A549 (cell line): ENCODE measurements around the gene GPC1. TPM values are rescaled to one million over a fixed set of nuclear protein-coding genes. Genes with fewer than 3 reads are reported as not detected.

Experiments used
- ATAC-seq, 2 experiments: fragments of 200-7000 bp in 1 of 2; fragments of >200 bp in 1 of 2; cut with Nextera tagmentation in 1 of 2; cut with Tn5 transposase in 1 of 2; 3 replicates each; pipeline versions ENCODE4 v1.8.0 to v1.9.1; 2018 to 2020; ENCODE audit warnings: mild to moderate bottlenecking in 1 of 2, moderate library complexity in 1 of 2
- CTCF ChIA-PET: fragments of 300-600 bp; sonication (Branson Sonifier 250); formaldehyde crosslinking; extraction: SDS; loops from one replicate; lab custom pipeline; 2021; ENCODE audit warnings: antibody characterized with exemption, inconsistent platforms; lab: Yijun Ruan, JAX
- POLR2A ChIA-PET: fragments of 350-600 bp; formaldehyde crosslinking; extraction: SDS; loops from one replicate; lab custom pipeline; 2021; ENCODE audit warnings: antibody characterized with exemption, inconsistent platforms; lab: Yijun Ruan, JAX
- DNase-seq, 2 experiments: peaks; one replicate each; pipeline versions ENCODE4 v3.0.0 to v3.0.0-alpha.2; 2011 to 2016; ENCODE audit warnings: low read depth in 1 of 2, low spot score in 1 of 2
- FAIRE-seq: peaks from 2 replicates; lab custom pipeline; 2011; peaks lifted over from hg19 to GRCh38; lab: Jason Lieb, UNC
- H3K27ac ChIP-seq, 2 experiments: fragments of >200 bp; sonication (Bioruptor Twin); formaldehyde crosslinking; 3 replicates each; pipeline ENCODE4 v1.5.1; 2016 to 2017
- H3K4me1 ChIP-seq: fragments of >200 bp; sonication (Bioruptor Twin); formaldehyde crosslinking; 3 replicates; pipeline ENCODE4 v1.6.1; 2016
- H3K4me2 ChIP-seq: fragments of >200 bp; sonication (Bioruptor Twin); formaldehyde crosslinking; 3 replicates; pipeline ENCODE4 v1.6.1; 2016
- H3K4me3 ChIP-seq: fragments of >200 bp; sonication (Bioruptor Twin); formaldehyde crosslinking; 3 replicates; pipeline ENCODE4 v1.5.1; 2016
- H3K9me3 ChIP-seq: fragments of >200 bp; sonication (Bioruptor Twin); formaldehyde crosslinking; 3 replicates; pipeline ENCODE4 v1.6.1; 2016
- CBX2 ChIP-seq: fragments of 200-600 bp; sonication (generic); IDR thresholded peaks from 2 replicates; pipeline ENCODE4 v1.6.1; 2016; ENCODE audit warnings: low read depth, mild to moderate bottlenecking, borderline replicate concordance
- CEBPB ChIP-seq, 2 experiments: fragments of >200 bp in 1 of 2; sonication (Bioruptor Twin) in 1 of 2; formaldehyde crosslinking in 1 of 2; IDR thresholded peaks; 2 replicates each; pipeline ENCODE4 v1.6.1; 2012 to 2016
- CHD2 ChIP-seq: fragments of 150-350 bp; IDR thresholded peaks from 2 replicates; pipeline ENCODE4 v1.6.1; 2014; ENCODE audit warnings: low read length; ENCODE audit not compliant: partially characterized antibody
- EHMT2 ChIP-seq: fragments of 200-600 bp; sonication (generic); IDR thresholded peaks from 2 replicates; pipeline ENCODE4 v1.6.1; 2016; ENCODE audit warnings: antibody characterized with exemption, low read depth, mild to moderate bottlenecking, moderate library complexity
- ESRRA ChIP-seq: fragments of 150-350 bp; IDR thresholded peaks from 2 replicates; pipeline ENCODE4 v1.6.1; 2014; ENCODE audit warnings: mild to moderate bottlenecking, low read length, borderline replicate concordance
- FOSL2 ChIP-seq, 2 experiments: fragments of 450-650 bp in 1 of 2; fragments of >200 bp in 1 of 2; sonication (Bioruptor Twin) in 1 of 2; formaldehyde crosslinking; IDR thresholded peaks; 2 replicates each; pipeline versions ENCODE4 v1.5.0 to v1.6.1; 2016 to 2020; ENCODE audit warnings: mild to moderate bottlenecking in 1 of 2, moderate library complexity in 1 of 2
- FOXS1 ChIP-seq: fragments of 250-450 bp; sonication (Bioruptor Pico); IDR thresholded peaks from 2 replicates; pipeline ENCODE4 v1.5.0; 2020; ENCODE audit warnings: mild to moderate bottlenecking, moderate library complexity
- MAFK ChIP-seq: fragments of 450-650 bp; IDR thresholded peaks from 2 replicates; pipeline ENCODE4 v1.6.1; 2014; ENCODE audit not compliant: partially characterized antibody
- MAZ ChIP-seq: fragments of 150-350 bp; IDR thresholded peaks from 2 replicates; pipeline ENCODE4 v1.6.1; 2014; ENCODE audit warnings: antibody characterized with exemption, low read depth, low read length, borderline replicate concordance
- POLR2A ChIP-seq: IDR thresholded peaks from 2 replicates; pipeline ENCODE4 v1.6.1; 2012; ENCODE audit warnings: mild to moderate bottlenecking, low read length
- POLR2AphosphoS2 ChIP-seq: conservative IDR thresholded peaks from 2 replicates; pipeline ENCODE4 v1.6.1; 2012; ENCODE audit warnings: low read length, improper control_type of control experiment, inconsistent platforms
- RAD21 ChIP-seq, 2 experiments: fragments of >200 bp in 1 of 2; sonication (Bioruptor Twin) in 1 of 2; formaldehyde crosslinking in 1 of 2; IDR thresholded peaks in 1 of 2; conservative IDR thresholded peaks in 1 of 2; 2 replicates in 1 of 2; 3 replicates in 1 of 2; pipeline ENCODE4 v1.6.1; 2012 to 2018; ENCODE audit warnings: inconsistent platforms in 1 of 2
- RARB ChIP-seq: fragments of 250-450 bp; sonication (Bioruptor Pico); IDR thresholded peaks from 2 replicates; pipeline ENCODE4 v1.8.0; 2021; ENCODE audit warnings: mild to moderate bottlenecking, moderate library complexity
- RCOR1 ChIP-seq: fragments of 150-350 bp; IDR thresholded peaks from 2 replicates; pipeline ENCODE4 v1.6.1; 2014; ENCODE audit warnings: antibody characterized with exemption, low read length, low read depth
- SMC3 ChIP-seq: fragments of >200 bp; sonication (Bioruptor Twin); formaldehyde crosslinking; IDR thresholded peaks from 3 replicates; pipeline ENCODE4 v1.6.1; 2018; ENCODE audit warnings: inconsistent platforms
- WGBS: methylation state at CpG from one replicate; pipeline ENCODE4 v1.1.6; 2017; ENCODE audit errors: missing lambda C conversion rate; 5-methylcytosine and 5-hydroxymethylcytosine counted together
- polyA plus RNA-seq, 4 experiments: library from polyadenylated mRNA; depleted of rRNA in 3 of 4; stranded (reverse); fragments of >200 nt; fragmentation: RNase III in 1 of 4; extraction: RNeasy Plus Mini Kit Qiagen cat#74134 plus additional on column Dnase treatment in 1 of 4; gene quantifications; 2 replicates in 3 of 4; 3 replicates in 1 of 4; pipeline ENCODE4 v1.2.3, GENCODE V29; 2011 to 2017
- TF ChIP-seq, protein P1 (sequence below): fragments of 200-600 bp; sonication (generic); IDR thresholded peaks from 2 replicates; pipeline ENCODE4 v1.6.1; 2016; ENCODE audit warnings: antibody characterized with exemption, mild to moderate bottlenecking, moderate library complexity
- TF ChIP-seq, protein P2 (sequence below): fragments of 150-350 bp; IDR thresholded peaks from 2 replicates; pipeline ENCODE4 v1.6.1; 2014; ENCODE audit warnings: low read depth, mild to moderate bottlenecking, low read length
- TF ChIP-seq, protein P3 (sequence below): IDR thresholded peaks from 2 replicates; pipeline ENCODE4 v1.6.1; 2012; ENCODE audit warnings: low read depth, borderline replicate concordance
- TF ChIP-seq, protein P4 (sequence below): fragments of >200 bp; sonication (Bioruptor Twin); formaldehyde crosslinking; IDR thresholded peaks from 3 replicates; pipeline ENCODE4 v1.6.1; 2016

GPC1 gene
- polyA plus RNA-seq, 2 of the 4 experiments (the other 2 are of a cell fraction) = 19.8 to 97.7 TPM

DNA sequence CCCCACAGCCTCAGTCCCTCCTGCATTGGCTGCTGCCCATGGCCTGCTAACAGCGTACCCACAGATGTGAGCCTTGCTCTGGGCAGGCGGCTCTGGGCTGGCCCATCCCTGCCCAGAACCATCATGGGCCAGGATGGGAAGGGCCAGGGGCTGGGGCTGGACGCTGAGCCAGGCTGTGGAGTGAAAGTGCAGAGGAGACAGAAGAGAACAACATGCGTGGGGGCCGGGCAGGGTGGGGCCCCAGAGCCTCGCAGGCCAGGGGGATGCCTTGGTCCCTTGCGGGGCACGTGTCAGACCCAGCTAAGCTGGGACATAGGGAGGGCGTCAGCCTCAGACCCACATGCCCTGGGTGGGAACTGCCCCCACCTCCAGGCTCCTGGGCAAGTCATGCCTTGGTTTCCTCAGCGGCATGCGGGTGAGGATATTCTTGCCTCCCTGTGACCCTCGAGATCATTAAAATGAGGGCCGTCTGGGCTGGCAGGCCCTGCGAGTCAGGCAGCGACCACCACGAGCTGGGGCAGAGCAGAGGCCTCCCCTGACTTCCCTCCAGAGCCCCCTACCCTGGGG lies 27.3 kb downstream of the GPC1 start:
- ATAC-seq (no peak), DNase-seq (no peak), FAIRE-seq (no peak)
- TF ChIP-seq, protein P1, sequence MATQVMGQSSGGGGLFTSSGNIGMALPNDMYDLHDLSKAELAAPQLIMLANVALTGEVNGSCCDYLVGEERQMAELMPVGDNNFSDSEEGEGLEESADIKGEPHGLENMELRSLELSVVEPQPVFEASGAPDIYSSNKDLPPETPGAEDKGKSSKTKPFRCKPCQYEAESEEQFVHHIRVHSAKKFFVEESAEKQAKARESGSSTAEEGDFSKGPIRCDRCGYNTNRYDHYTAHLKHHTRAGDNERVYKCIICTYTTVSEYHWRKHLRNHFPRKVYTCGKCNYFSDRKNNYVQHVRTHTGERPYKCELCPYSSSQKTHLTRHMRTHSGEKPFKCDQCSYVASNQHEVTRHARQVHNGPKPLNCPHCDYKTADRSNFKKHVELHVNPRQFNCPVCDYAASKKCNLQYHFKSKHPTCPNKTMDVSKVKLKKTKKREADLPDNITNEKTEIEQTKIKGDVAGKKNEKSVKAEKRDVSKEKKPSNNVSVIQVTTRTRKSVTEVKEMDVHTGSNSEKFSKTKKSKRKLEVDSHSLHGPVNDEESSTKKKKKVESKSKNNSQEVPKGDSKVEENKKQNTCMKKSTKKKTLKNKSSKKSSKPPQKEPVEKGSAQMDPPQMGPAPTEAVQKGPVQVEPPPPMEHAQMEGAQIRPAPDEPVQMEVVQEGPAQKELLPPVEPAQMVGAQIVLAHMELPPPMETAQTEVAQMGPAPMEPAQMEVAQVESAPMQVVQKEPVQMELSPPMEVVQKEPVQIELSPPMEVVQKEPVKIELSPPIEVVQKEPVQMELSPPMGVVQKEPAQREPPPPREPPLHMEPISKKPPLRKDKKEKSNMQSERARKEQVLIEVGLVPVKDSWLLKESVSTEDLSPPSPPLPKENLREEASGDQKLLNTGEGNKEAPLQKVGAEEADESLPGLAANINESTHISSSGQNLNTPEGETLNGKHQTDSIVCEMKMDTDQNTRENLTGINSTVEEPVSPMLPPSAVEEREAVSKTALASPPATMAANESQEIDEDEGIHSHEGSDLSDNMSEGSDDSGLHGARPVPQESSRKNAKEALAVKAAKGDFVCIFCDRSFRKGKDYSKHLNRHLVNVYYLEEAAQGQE = no peak
- TF ChIP-seq FOXS1 (CRISPR knock-in tag) = no peak
- TF ChIP-seq, protein P2, sequence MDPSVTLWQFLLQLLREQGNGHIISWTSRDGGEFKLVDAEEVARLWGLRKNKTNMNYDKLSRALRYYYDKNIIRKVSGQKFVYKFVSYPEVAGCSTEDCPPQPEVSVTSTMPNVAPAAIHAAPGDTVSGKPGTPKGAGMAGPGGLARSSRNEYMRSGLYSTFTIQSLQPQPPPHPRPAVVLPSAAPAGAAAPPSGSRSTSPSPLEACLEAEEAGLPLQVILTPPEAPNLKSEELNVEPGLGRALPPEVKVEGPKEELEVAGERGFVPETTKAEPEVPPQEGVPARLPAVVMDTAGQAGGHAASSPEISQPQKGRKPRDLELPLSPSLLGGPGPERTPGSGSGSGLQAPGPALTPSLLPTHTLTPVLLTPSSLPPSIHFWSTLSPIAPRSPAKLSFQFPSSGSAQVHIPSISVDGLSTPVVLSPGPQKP = no peak
- no peak for TF ChIP-seq MAZ
- no peak for TF ChIP-seq RARB
- no peak for TF ChIP-seq EHMT2
- TF ChIP-seq CEBPB (IDR thresholded peaks at IDR 0.05) = no peak
- TF ChIP-seq, protein P3, sequence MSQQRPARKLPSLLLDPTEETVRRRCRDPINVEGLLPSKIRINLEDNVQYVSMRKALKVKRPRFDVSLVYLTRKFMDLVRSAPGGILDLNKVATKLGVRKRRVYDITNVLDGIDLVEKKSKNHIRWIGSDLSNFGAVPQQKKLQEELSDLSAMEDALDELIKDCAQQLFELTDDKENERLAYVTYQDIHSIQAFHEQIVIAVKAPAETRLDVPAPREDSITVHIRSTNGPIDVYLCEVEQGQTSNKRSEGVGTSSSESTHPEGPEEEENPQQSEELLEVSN = no peak
- TF ChIP-seq MAFK = no peak
- no peak for TF ChIP-seq RCOR1
- TF ChIP-seq, protein P4, sequence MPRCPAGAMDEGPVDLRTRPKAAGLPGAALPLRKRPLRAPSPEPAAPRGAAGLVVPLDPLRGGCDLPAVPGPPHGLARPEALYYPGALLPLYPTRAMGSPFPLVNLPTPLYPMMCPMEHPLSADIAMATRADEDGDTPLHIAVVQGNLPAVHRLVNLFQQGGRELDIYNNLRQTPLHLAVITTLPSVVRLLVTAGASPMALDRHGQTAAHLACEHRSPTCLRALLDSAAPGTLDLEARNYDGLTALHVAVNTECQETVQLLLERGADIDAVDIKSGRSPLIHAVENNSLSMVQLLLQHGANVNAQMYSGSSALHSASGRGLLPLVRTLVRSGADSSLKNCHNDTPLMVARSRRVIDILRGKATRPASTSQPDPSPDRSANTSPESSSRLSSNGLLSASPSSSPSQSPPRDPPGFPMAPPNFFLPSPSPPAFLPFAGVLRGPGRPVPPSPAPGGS = no peak
- TF ChIP-seq POLR2A = no peak
- TF ChIP-seq CHD2 = no peak
- TF ChIP-seq SMC3 = no peak
- TF ChIP-seq RAD21 (conservative IDR thresholded peaks at IDR 0.05 in 1 of 2, IDR thresholded peaks at IDR 0.05 in 1 of 2) = no peak
- no peak for TF ChIP-seq ESRRA
- no peak for TF ChIP-seq CBX2
- ChIA-PET POLR2A (no interaction called here), CTCF (interaction anchor here (1.0 to 1.2 kb wide), 2 partner anchors 8 to 10 kb away, joined by 4 to 5 read pairs; no protein-coding TSS in a partner anchor)
- no peaks in the 10 kb centered on the region for H3K9me3 ChIP-seq
- H3K27ac ChIP-seq = no peak overlapping the region
- H3K4me3 ChIP-seq = no peak overlapping the region
- H3K4me2 ChIP-seq = no peak overlapping the region
- peaks cover under 1% of the 10 kb centered on the region; the same call in 1 of the 3 replicates for H3K4me1 ChIP-seq
- 90% methylated on average over 12 of the region's 16 CpGs for WGBS

DNA sequence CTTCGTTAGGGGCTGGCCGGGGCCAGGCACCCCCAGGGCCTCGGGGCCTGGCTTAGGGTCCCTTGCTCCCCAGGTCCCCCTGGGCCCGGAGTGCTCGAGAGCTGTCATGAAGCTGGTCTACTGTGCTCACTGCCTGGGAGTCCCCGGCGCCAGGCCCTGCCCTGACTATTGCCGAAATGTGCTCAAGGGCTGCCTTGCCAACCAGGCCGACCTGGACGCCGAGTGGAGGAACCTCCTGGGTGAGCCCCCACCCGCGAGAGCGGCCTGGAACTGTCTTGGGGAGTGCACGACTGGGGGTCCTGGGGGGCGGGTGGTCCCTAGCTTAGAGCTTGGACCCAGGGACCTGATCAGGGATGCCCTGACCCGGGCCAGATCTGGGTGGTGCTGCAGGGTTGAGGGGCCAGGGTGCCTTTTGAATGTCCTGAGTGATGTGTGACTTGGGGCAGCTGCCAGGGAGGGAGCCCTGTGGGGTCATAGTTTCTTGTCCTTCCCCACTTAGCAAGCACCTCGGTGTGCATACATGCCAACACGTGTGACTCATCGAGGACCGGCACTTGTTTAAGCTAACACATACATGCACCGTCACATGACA lies 27.9 kb downstream of the GPC1 start:
- DNase-seq (no peak), FAIRE-seq (no peak), ATAC-seq (no peak)
- Histone ChIP-seq H3K27ac (no peak overlapping the region), H3K4me2 (no peak overlapping the region), H3K4me1 (no peaks in the 10 kb centered on the region)
- no peak for TF ChIP-seq FOSL2 (IDR thresholded peaks at IDR 0.05)
- 0 out of 2 replicates have a peak, but pooled peaks have one; percentile 20 for TF ChIP-seq FOSL2 (CRISPR knock-in tag; IDR thresholded peaks at IDR 0.05)
- TF ChIP-seq POLR2AphosphoS2 = no peak
- TF ChIP-seq, all 56 proteins: peak for 1
- Histone ChIP-seq H3K9me3 (no peaks in the 10 kb centered on the region), H3K4me3 (no peak overlapping the region)
- WGBS = 98% methylated on average over 8 of the region's 22 CpGs
- ChIA-PET CTCF (interaction anchor here (1.0 kb wide), 1 partner anchor 8 kb away, joined by 4 read pairs; no protein-coding TSS in a partner anchor), POLR2A (no interaction called here)
